NT2/D1 (cell line): ENCODE results near the gene PLXNB2.

ENCODE experiments used
- DNase-seq: peaks from one replicate; pipeline ENCODE4 v3.0.0-alpha.2; 2011; ENCODE audit warnings: low read depth, low spot score
- H3K27me3 ChIP-seq: 2 replicates; pipeline ENCODE4 v1.6.0; 2011; ENCODE audit warnings: mild to moderate bottlenecking; ENCODE audit not compliant: insufficient read length, insufficient read depth
- H3K36me3 ChIP-seq: 2 replicates; pipeline ENCODE4 v1.6.1; 2011; ENCODE audit warnings: mild to moderate bottlenecking, low read length, mixed read lengths; ENCODE audit not compliant: insufficient read depth, insufficient read length
- H3K4me1 ChIP-seq: 2 replicates; pipeline ENCODE4 v1.5.1; 2011; ENCODE audit not compliant: insufficient read depth, insufficient read length
- H3K4me3 ChIP-seq: 2 replicates; pipeline ENCODE4 v1.5.1; 2011; ENCODE audit warnings: low read depth; ENCODE audit not compliant: insufficient read length
- H3K9ac ChIP-seq: 2 replicates; pipeline ENCODE4 v1.6.0; 2011; ENCODE audit warnings: low read depth; ENCODE audit not compliant: insufficient read length
- H3K9me3 ChIP-seq: 2 replicates; pipeline ENCODE4 v1.5.1; 2011; ENCODE audit warnings: mild to moderate bottlenecking, low read length; ENCODE audit not compliant: insufficient read depth
- SUZ12 ChIP-seq: IDR thresholded peaks from 2 replicates; pipeline ENCODE4 v1.6.1; 2011; ENCODE audit not compliant: insufficient read length, insufficient read depth; ENCODE audit errors: extremely low read depth
- YY1 ChIP-seq: IDR thresholded peaks from 2 replicates; pipeline ENCODE4 v1.6.1; 2011; ENCODE audit not compliant: insufficient read length, insufficient read depth
- ZNF274 ChIP-seq: IDR thresholded peaks from 2 replicates; pipeline ENCODE4 v1.6.1; 2011; ENCODE audit warnings: mild to moderate bottlenecking, low read depth, low read length

Gene PLXNB2

GRCh38 chr22:50282361-50283155 lies 24.9 kb downstream of the PLXNB2 start:
- DNase-seq: no peak
- H3K9me3 ChIP-seq: no peaks in the 10 kb centered on the region
- H3K4me3 ChIP-seq: no peak overlapping the region
- H3K36me3 ChIP-seq: peaks cover 76% of the 10 kb centered on the region
- no peak overlapping the region for H3K9ac ChIP-seq
- no peaks in the 10 kb centered on the region for H3K27me3 ChIP-seq
- TF ChIP-seq ZNF274 (no peak), YY1 (no peak), SUZ12 (no peak)
- no peaks in the 10 kb centered on the region for H3K4me1 ChIP-seq

DNA sequence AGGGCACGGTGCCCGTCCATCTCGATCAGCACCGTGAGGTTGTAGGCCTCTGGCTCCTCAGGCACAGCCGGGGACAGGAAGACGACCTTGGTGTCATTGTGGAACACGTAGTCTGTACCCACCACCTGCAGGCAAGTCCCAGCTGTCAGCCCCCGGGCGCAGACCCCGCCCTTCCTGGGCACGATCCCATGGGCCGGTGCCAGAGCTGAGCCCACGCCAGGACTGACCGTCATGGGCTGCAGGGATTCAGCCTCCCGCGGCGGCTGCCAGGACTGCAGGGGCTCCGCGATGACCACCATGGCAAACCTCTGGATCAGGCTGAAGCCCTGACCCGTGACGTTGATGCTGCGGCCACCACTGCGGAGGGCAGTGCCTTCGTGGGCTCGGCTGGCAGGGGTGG lies 25.5 kb downstream of the PLXNB2 start:
- Histone ChIP-seq H3K4me3 (no peak overlapping the region), H3K27me3 (no peaks in the 10 kb centered on the region), H3K9ac (no peak overlapping the region), H3K9me3 (no peaks in the 10 kb centered on the region), H3K4me1 (no peaks in the 10 kb centered on the region), H3K36me3 (peaks cover 79% of the 10 kb centered on the region)
- TF ChIP-seq YY1 (no peak), ZNF274 (no peak), SUZ12 (no peak)
- DNase-seq: no peak

DNA sequence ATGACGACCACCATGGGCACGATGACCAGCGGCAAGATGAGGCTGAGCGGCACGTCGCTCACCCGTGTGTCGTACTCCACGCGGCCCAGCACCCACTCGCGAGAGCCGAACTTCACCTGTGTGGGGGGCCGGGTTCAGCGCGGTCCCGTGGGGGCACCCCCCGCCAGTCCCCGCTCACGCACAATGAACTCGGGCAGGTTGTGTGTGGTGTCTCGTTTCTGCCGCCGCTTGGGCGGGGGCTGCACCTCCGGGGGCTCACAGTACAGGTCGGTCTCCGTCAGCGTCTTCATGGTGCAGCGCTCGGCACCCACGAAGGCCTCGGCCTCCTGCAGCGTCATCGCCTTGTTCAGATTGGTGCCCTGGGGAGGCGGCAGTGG lies 26.1 kb downstream of the PLXNB2 start:
- no peaks in the 10 kb centered on the region for H3K27me3 ChIP-seq
- no peak overlapping the region for H3K9ac ChIP-seq
- H3K36me3 ChIP-seq: peaks cover 78% of the 10 kb centered on the region

DNA sequence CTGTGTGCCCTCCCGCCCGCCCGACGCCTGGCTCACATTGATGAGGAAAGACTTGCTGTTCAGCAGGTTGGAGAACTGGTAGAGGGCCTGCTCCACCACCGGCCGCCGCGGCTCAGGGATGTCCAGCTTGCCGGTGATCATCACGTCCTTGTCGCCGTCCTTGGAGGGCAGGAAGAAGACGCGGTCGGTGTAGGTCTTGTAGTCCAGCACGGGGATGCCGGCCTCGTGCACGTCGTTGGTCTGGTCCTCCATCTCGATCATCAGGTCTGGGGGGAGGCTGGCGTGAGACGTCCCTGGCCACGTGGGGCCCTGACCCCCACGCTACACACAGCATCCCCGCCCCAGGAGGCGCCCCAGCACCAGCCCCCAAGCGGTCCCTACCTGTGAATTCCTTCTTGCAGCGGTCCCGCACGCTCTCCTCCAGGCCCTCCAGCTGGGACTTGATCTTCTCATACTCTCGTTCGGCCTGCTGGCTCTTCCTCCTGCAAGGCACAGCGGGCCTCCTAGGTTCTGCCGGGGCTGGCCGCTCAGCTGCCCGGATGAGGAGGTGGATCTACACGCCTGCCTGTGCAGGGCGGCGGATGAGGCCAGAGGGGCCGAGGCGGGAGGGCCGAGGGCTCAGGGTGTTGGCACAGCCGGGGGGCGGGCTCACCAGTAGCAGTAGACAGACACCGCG lies 26.6 kb downstream of the PLXNB2 start:
- Histone ChIP-seq H3K27me3 (no peaks in the 10 kb centered on the region), H3K36me3 (peaks cover 78% of the 10 kb centered on the region), H3K4me1 (no peaks in the 10 kb centered on the region), H3K9ac (no peak overlapping the region), H3K9me3 (peaks cover 10% of the 10 kb centered on the region; the same call in 1 of the 2 replicates), H3K4me3 (no peak overlapping the region)
- TF ChIP-seq YY1 (no peak), ZNF274 (no peak), SUZ12 (no peak)
- no peak for DNase-seq

More for the DNA sequence above, 26.1 kb downstream of the PLXNB2 start:
- Histone ChIP-seq H3K4me3 (no peak overlapping the region), H3K9me3 (peaks cover 5% of the 10 kb centered on the region; the same call in 1 of the 2 replicates), H3K4me1 (no peaks in the 10 kb centered on the region)
- no peak for DNase-seq
- TF ChIP-seq SUZ12 (no peak), ZNF274 (no peak), YY1 (no peak)

DNA sequence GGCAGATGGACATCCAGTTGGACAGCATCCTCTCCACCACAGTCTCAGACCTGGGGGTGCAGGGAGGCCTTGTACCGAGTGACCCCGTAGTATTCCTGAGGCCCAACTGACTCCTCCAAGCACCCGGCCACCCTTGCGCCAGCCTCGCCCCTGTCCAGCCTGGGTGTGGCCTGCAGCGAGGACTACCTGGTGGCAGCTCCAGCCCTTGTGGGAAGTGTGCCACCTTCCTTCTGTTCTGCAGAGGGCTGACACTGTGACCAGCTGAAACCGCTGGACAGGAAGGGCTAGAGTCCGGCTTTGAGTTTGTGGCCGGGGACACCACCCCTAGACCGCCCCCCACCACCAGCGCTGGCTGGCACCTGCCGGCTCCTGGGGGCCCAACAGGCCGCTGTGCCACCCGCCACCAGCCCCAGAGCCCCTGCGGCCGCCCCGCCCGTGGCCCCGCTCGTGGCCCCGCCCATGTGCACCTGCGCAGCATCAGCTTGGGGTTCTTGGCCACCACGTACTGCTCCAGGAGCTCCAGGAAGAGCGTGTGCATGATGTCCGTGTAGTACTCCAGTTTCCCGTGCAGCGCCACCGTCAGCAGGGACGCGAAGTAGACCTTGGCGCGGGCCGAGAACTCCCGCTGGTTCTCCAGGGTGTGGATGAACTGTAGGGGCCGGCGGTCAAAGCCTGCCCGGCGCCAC lies 27.3 kb downstream of the PLXNB2 start:
- peaks cover 11% of the 10 kb centered on the region; the same call in 1 of the 2 replicates for H3K9me3 ChIP-seq
- TF ChIP-seq ZNF274 (no peak), YY1 (no peak), SUZ12 (no peak)
- H3K27me3 ChIP-seq: no peaks in the 10 kb centered on the region
- H3K4me1 ChIP-seq: no peaks in the 10 kb centered on the region
- peaks cover 82% of the 10 kb centered on the region for H3K36me3 ChIP-seq
- H3K4me3 ChIP-seq: no peak overlapping the region
- DNase-seq: no peak
- H3K9ac ChIP-seq: no peak overlapping the region

- Histone ChIP-seq H3K4me1 (no peaks in the 10 kb centered on the region), H3K4me3 (no peak overlapping the region), H3K9ac (no peak overlapping the region), H3K27me3 (no peaks in the 10 kb centered on the region), H3K9me3 (peaks cover 11% of the 10 kb centered on the region; the same call in 1 of the 2 replicates), H3K36me3 (peaks cover 81% of the 10 kb centered on the region)
- TF ChIP-seq YY1 (no peak), SUZ12 (no peak)
- DNase-seq: no peak
These were observed 28.4 kb downstream of the PLXNB2 start for GRCh38 chr22:50278956-50279619.
